IMR-90 (cell line): ENCODE measurements around the gene C11orf21. TPM values are rescaled to one million over a fixed set of nuclear protein-coding genes. Genes with fewer than 3 reads are reported as not detected.
"Not testable (repeated sequence)": the region's sequence is repeated elsewhere in the genome, so short reads cannot be mapped to it uniquely, and the experiment has no call there.

ENCODE experiments used
- ATAC-seq: fragments of 200-7000 bp; cut with Tn5 transposase; 2 replicates; pipeline ENCODE4 v1.9.1; 2020; ENCODE audit warnings: low read depth, mild to moderate bottlenecking, moderate library complexity
- BruUV-seq: library from RNA; stranded (reverse); fragments of 400-500 nt; replicated peaks from 2 replicates; lab custom pipeline; 2021; lab: Mats Ljungman, UMichigan
- CTCF ChIA-PET: fragments of 300-600 bp; formaldehyde crosslinking; extraction: SDS; loops from one replicate; lab custom pipeline; 2021; ENCODE audit warnings: antibody characterized with exemption; lab: Yijun Ruan, JAX
- POLR2A ChIA-PET: fragments of 300-600 bp; sonication (Branson Sonifier 250); formaldehyde crosslinking; loops from one replicate; lab custom pipeline; 2022; ENCODE audit warnings: antibody characterized with exemption; ENCODE audit not compliant: unreplicated experiment; lab: Charles Lee
- DNase-seq: peaks from one replicate; pipeline ENCODE4 v3.0.0; 2013
- H2AFZ ChIP-seq: replicated peaks from 2 replicates; pipeline ENCODE3; 2013; ENCODE audit warnings: low read length, mild to moderate bottlenecking; ENCODE audit not compliant: poor library complexity
- H2AK5ac ChIP-seq: 2 replicates; pipeline ENCODE4 v1.6.1; 2013; ENCODE audit warnings: low read depth, low read length, inconsistent platforms
- H2AK9ac ChIP-seq: replicated peaks from 2 replicates; pipeline ENCODE3; 2013; ENCODE audit warnings: mild to moderate bottlenecking, low read depth, low read length, moderate library complexity; ENCODE audit not compliant: poor library complexity
- H2BK120ac ChIP-seq: 2 replicates; pipeline ENCODE4 v1.6.1; 2013; ENCODE audit warnings: low read depth, low read length, inconsistent platforms
- H2BK15ac ChIP-seq: 3 replicates; pipeline ENCODE4 v1.6.1; 2013; ENCODE audit warnings: low read depth, low read length, inconsistent platforms
- H2BK20ac ChIP-seq: 2 replicates; pipeline ENCODE4 v1.6.1; 2013; ENCODE audit warnings: low read depth, mild to moderate bottlenecking, inconsistent platforms, low read length, moderate library complexity
- H2BK5ac ChIP-seq: 2 replicates; pipeline ENCODE4 v1.6.1; 2013; ENCODE audit warnings: mild to moderate bottlenecking, low read depth, low read length, inconsistent platforms; ENCODE audit not compliant: poor library complexity, severe bottlenecking
- H3K14ac ChIP-seq: replicated peaks from 2 replicates; pipeline ENCODE4 v1.6.1; 2013; ENCODE audit warnings: low read depth, low read length, inconsistent platforms
- H3K18ac ChIP-seq: 2 replicates; pipeline ENCODE4 v1.6.1; 2013; ENCODE audit warnings: low read depth, low read length, control low read depth
- H3K23ac ChIP-seq: 2 replicates; pipeline ENCODE4 v1.6.1; 2013; ENCODE audit warnings: low read depth, low read length, inconsistent platforms
- H3K27ac ChIP-seq: 2 replicates; pipeline ENCODE4 v1.5.1; 2013; ENCODE audit warnings: mild to moderate bottlenecking, control low read depth, low read length; ENCODE audit not compliant: insufficient read depth
- H3K27me3 ChIP-seq: 2 replicates; pipeline ENCODE4 v1.6.1; 2013; ENCODE audit warnings: low read length; ENCODE audit not compliant: control insufficient read depth, insufficient read depth
- H3K36me3 ChIP-seq: 2 replicates; pipeline ENCODE4 v1.6.1; 2013; ENCODE audit warnings: low read length, mixed read lengths; ENCODE audit not compliant: control insufficient read depth, insufficient read depth
- H3K4ac ChIP-seq: 2 replicates; pipeline ENCODE4 v1.6.1; 2013; ENCODE audit warnings: low read depth, low read length, inconsistent platforms
- H3K4me1 ChIP-seq: 2 replicates; pipeline ENCODE4 v1.6.1; 2013; ENCODE audit warnings: low read length, mixed read lengths; ENCODE audit not compliant: control insufficient read depth, insufficient read depth
- H3K4me2 ChIP-seq: 2 replicates; pipeline ENCODE4 v1.6.1; 2013; ENCODE audit warnings: low read depth, mild to moderate bottlenecking, control low read depth, low read length, moderate library complexity
- H3K4me3 ChIP-seq: 2 replicates; pipeline ENCODE4 v1.5.1; 2013; ENCODE audit warnings: low read depth, mild to moderate bottlenecking, control low read depth, low read length, moderate library complexity; ENCODE audit not compliant: insufficient read depth
- H3K56ac ChIP-seq: 2 replicates; pipeline ENCODE4 v1.6.1; 2013; ENCODE audit warnings: low read length, inconsistent platforms; ENCODE audit not compliant: insufficient read depth; ENCODE audit errors: extremely low read depth
- H3K79me1 ChIP-seq, 2 experiments: 2 replicates each; pipeline ENCODE4 v1.6.1; 2013; ENCODE audit warnings: low read length in 2 of 2, inconsistent platforms in 1 of 2, low read depth in 1 of 2
- H3K9ac ChIP-seq: 2 replicates; pipeline ENCODE4 v1.6.1; 2013; ENCODE audit warnings: low read depth, low read length, control low read depth
- H3K9me1 ChIP-seq: 2 replicates; pipeline ENCODE4 v1.6.1; 2013; ENCODE audit warnings: low read length, inconsistent platforms; ENCODE audit not compliant: insufficient read depth
- H3K9me3 ChIP-seq: 2 replicates; pipeline ENCODE4 v1.6.1; 2013; ENCODE audit warnings: low read length; ENCODE audit not compliant: control insufficient read depth, insufficient read depth
- H4K20me1 ChIP-seq: 2 replicates; pipeline ENCODE4 v1.6.1; 2013; ENCODE audit warnings: low read length, inconsistent platforms; ENCODE audit not compliant: insufficient read depth
- H4K5ac ChIP-seq: 2 replicates; pipeline ENCODE4 v1.6.1; 2013; ENCODE audit warnings: mild to moderate bottlenecking, low read depth, low read length, control low read depth
- H4K8ac ChIP-seq, 2 experiments: 2 replicates each; pipeline ENCODE4 v1.6.1; 2013; ENCODE audit warnings: low read depth in 2 of 2, low read length in 2 of 2, control low read depth in 1 of 2, inconsistent platforms in 1 of 2
- H4K91ac ChIP-seq: 2 replicates; pipeline ENCODE4 v1.6.1; 2013; ENCODE audit warnings: low read depth, low read length, inconsistent platforms; ENCODE audit not compliant: insufficient read depth
- WGBS, 2 experiments: methylation state at CpG; one replicate each; pipeline versions ENCODE4 v1.1.5 to v1.1.7; 2013; ENCODE audit warnings: missing lambda C conversion rate in 2 of 2; ENCODE audit not compliant: insufficient read length in 1 of 2; ENCODE audit errors: extremely low coverage in 2 of 2; 5-methylcytosine and 5-hydroxymethylcytosine counted together
- dilution Hi-C: fragments of 300-500 bp; cut with HindIII; formaldehyde crosslinking; loops from one replicate; pipeline ENCODE4 v1.14.3; 2018; ENCODE audit warnings: low sequenced_read_pairs; ENCODE audit not compliant: unreplicated experiment
- in situ Hi-C: fragments of 300-500 bp; cut with MboI; formaldehyde crosslinking; loops from 3 replicates; pipeline ENCODE4 v1.14.3; 2019; ENCODE audit warnings: low sequenced_read_pairs, inconsistent platforms, mixed read lengths
- intact Hi-C: fragments of 100-400 bp; cut with micrococcal nuclease; formaldehyde crosslinking; loops from 2 replicates; pipeline ENCODE4 v1.10.0; 2022
- polyA plus RNA-seq, 3 experiments: library from polyadenylated mRNA; depleted of rRNA; stranded (reverse); fragments of >200 nt; gene quantifications; 2 replicates each; pipeline ENCODE4 v1.2.3, GENCODE V29; 2012; ENCODE audit warnings: low replicate concordance in 1 of 3
- total RNA-seq: library from RNA; depleted of rRNA; stranded (reverse); fragments of >200 nt; gene quantifications from 2 replicates; pipeline ENCODE4 v1.2.3, GENCODE V29; 2012

The C11orf21 gene
- total and polyA plus RNA-seq, 2 of the 4 experiments (the other 2 are of a cell fraction) = not detected

GRCh38 chr11:2338760-2339159 is 37.0 kb upstream of the C11orf21 start:
- H3K9me3 ChIP-seq, H2BK5ac ChIP-seq, H3K36me3 ChIP-seq, in situ Hi-C loops, H3K4me3 ChIP-seq, H4K5ac ChIP-seq, BruUV-seq, H3K9ac ChIP-seq, dilution Hi-C loops, H2AK5ac ChIP-seq, ATAC-seq, H2AK9ac ChIP-seq, H2BK20ac ChIP-seq, H2AFZ ChIP-seq, H3K23ac ChIP-seq, H3K18ac ChIP-seq, H4K91ac ChIP-seq, H3K4me1 ChIP-seq, H3K4ac ChIP-seq, intact Hi-C loops, H4K8ac ChIP-seq, H3K4me2 ChIP-seq, DNase-seq, H3K27ac ChIP-seq, H3K9me1 ChIP-seq, H4K20me1 ChIP-seq, POLR2A ChIA-PET, H3K14ac ChIP-seq, H2BK15ac ChIP-seq, CTCF ChIA-PET, H2BK120ac ChIP-seq, H3K79me1 ChIP-seq, H3K56ac ChIP-seq: not testable (repeated sequence)
- 61% methylated on average over 3 of the region's 8 CpGs; no CpG with 5 or more reads in 1 of the 2 experiments for WGBS, 2 experiments
- peaks cover 11% of the 10 kb centered on the region for H3K27me3 ChIP-seq

DNA sequence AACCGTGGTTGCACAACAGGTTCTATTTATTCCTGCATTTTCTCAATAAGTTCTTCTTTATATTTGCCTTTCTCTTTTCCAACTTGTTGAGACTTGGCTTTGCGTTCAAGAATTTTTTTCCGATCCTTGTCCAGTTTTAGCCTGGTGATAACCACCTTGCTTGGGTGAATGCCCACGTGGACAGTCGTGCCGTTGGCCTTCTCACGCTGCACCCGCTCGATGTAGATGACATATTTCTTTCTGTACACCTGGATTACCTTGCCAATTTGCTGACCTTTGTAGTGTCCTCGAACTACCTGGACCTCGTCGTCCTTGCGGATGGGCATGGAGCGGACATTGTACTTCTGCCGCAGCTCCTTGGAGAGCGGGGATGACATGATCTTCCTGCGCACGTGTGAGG is 33.6 kb upstream of the C11orf21 start:
- H3K9me1 ChIP-seq, H4K91ac ChIP-seq, POLR2A ChIA-PET, H2BK20ac ChIP-seq, CTCF ChIA-PET, H2BK15ac ChIP-seq, H4K5ac ChIP-seq, H3K9me3 ChIP-seq, in situ Hi-C loops, H3K79me1 ChIP-seq, dilution Hi-C loops, H3K4me1 ChIP-seq, BruUV-seq, H2AFZ ChIP-seq, H2AK9ac ChIP-seq, H3K4ac ChIP-seq, H3K27ac ChIP-seq, H4K20me1 ChIP-seq, H4K8ac ChIP-seq, H3K18ac ChIP-seq, H3K23ac ChIP-seq, H3K4me2 ChIP-seq, ATAC-seq, H3K9ac ChIP-seq, H2BK5ac ChIP-seq, intact Hi-C loops, H3K27me3 ChIP-seq, H2BK120ac ChIP-seq, H2AK5ac ChIP-seq, H3K36me3 ChIP-seq, H3K4me3 ChIP-seq, DNase-seq, H3K14ac ChIP-seq, H3K56ac ChIP-seq: not testable (repeated sequence)
- WGBS, 2 experiments = no CpG with 5 or more reads among the region's 18 CpGs
